Breast epithelium (tissue), 4 donors: ENCODE measurements around the gene RPUSD1. TPM values are rescaled to one million over a fixed set of nuclear protein-coding genes. Genes with fewer than 3 reads are reported as not detected.
A peak's percentile ranks its signal among the peaks of the same experiment; 100 is the strongest.
"Not testable (repeated sequence)": the region's sequence is repeated elsewhere in the genome, so short reads cannot be mapped to it uniquely, and the experiment has no call there.

Experiments
- DNase-seq, 2 donors: peaks; one replicate each; pipeline ENCODE4 v3.0.0-alpha.2; 2019; ENCODE audit warnings: low spot score in 2 of 2
- H3K27ac ChIP-seq, 2 donors: fragments of 200-600 bp; sonication (generic) in 1 of 2; one replicate each; pipeline ENCODE4 v1.5.1; 2016 to 2019; ENCODE audit warnings: mild to moderate bottlenecking in 1 of 2
- H3K27me3 ChIP-seq, 2 donors: fragments of 200-600 bp; sonication (generic) in 1 of 2; one replicate each; pipeline versions ENCODE4 v1.5.1 to v1.6.0; 2017 to 2019; ENCODE audit warnings: control low read depth in 1 of 2, mild to moderate bottlenecking in 1 of 2
- H3K36me3 ChIP-seq: fragments of 200-600 bp; one replicate; pipeline ENCODE4 v1.5.1; 2019
- H3K4me1 ChIP-seq, 2 donors: fragments of 200-600 bp; sonication (generic); one replicate each; pipeline ENCODE4 v1.5.1; 2016 to 2019; ENCODE audit warnings: control low read depth in 1 of 2
- H3K4me3 ChIP-seq, 3 donors: fragments of 200-600 bp; sonication (generic); 1 replicate in 2 of 3; 2 replicates in 1 of 3; pipeline ENCODE4 v1.5.1; 2016 to 2019; ENCODE audit warnings: mild to moderate bottlenecking in 3 of 3, moderate library complexity in 2 of 3
- H3K9me3 ChIP-seq, 2 donors: fragments of 200-600 bp; sonication (generic) in 1 of 2; one replicate each; pipeline ENCODE4 v1.5.1; 2016 to 2019; ENCODE audit warnings: control low read depth in 1 of 2
- POLR2A ChIP-seq: fragments of 450-650 bp; IDR thresholded peaks from one replicate; pipeline ENCODE4 v1.6.1; 2016; ENCODE audit warnings: antibody characterized with exemption, mild to moderate bottlenecking, moderate library complexity
- POLR2AphosphoS5 ChIP-seq, 3 donors: sonication (generic); formaldehyde crosslinking; IDR thresholded peaks; one replicate each; pipeline ENCODE4 v1.6.1; 2017; ENCODE audit warnings: antibody characterized with exemption in 3 of 3
- intact Hi-C: fragments of 100-400 bp; cut with DNase I; formaldehyde crosslinking; loops from one replicate; pipeline ENCODE4 v1.15.1; 2023; ENCODE audit warnings: low total_unique reads
- total RNA-seq, 3 donors: library from RNA; depleted of rRNA; stranded (reverse); fragments of >200 nt; gene quantifications; one replicate each; pipeline ENCODE4 v1.1.0, GENCODE V29; 2016
- TF ChIP-seq, protein P1 (sequence below), 3 donors: fragments of 450-650 bp; IDR thresholded peaks; one replicate each; pipeline ENCODE4 v1.5.1; 2016 to 2017; ENCODE audit warnings: antibody characterized with exemption in 3 of 3, mild to moderate bottlenecking in 3 of 3, moderate library complexity in 3 of 3

RPUSD1 gene
- total RNA-seq, 3 donors from 2014 or later, result 13.1 to 18.4 (median 16.1) TPM

- H3K36me3 ChIP-seq, result no peaks in the 10 kb centered on the region
- DNase-seq, result no peak
- peak overlapping the region in 1 of 2 donors; percentile 4 for H3K27ac ChIP-seq
- TF ChIP-seq POLR2A (no peak), POLR2AphosphoS5 (IDR thresholded peaks at IDR 0.05) (no peak)
- TF ChIP-seq, protein P1, sequence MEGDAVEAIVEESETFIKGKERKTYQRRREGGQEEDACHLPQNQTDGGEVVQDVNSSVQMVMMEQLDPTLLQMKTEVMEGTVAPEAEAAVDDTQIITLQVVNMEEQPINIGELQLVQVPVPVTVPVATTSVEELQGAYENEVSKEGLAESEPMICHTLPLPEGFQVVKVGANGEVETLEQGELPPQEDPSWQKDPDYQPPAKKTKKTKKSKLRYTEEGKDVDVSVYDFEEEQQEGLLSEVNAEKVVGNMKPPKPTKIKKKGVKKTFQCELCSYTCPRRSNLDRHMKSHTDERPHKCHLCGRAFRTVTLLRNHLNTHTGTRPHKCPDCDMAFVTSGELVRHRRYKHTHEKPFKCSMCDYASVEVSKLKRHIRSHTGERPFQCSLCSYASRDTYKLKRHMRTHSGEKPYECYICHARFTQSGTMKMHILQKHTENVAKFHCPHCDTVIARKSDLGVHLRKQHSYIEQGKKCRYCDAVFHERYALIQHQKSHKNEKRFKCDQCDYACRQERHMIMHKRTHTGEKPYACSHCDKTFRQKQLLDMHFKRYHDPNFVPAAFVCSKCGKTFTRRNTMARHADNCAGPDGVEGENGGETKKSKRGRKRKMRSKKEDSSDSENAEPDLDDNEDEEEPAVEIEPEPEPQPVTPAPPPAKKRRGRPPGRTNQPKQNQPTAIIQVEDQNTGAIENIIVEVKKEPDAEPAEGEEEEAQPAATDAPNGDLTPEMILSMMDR (IDR thresholded peaks at IDR 0.05), result no peak
- no peaks in the 10 kb centered on the region for H3K9me3 ChIP-seq
- H3K27me3 ChIP-seq, result peaks cover 0 to 29% of the 10 kb centered on the region in 2 donors
- no peaks in the 10 kb centered on the region for H3K4me1 ChIP-seq
- intact Hi-C loops, result no loop called here
- H3K4me3 ChIP-seq, result no peak overlapping the region
Measured at GRCh38 chr16:760065-760464, 28.1 kb downstream of the RPUSD1 start.

GRCh38 chr16:759110-759910 lies 28.9 kb downstream of the RPUSD1 start:
- intact Hi-C loops, result no loop called here
- TF ChIP-seq, protein P1 (IDR thresholded peaks at IDR 0.05), result no peak
- TF ChIP-seq POLR2AphosphoS5 (IDR thresholded peaks at IDR 0.05) (no peak), POLR2A (no peak)
- no peaks in the 10 kb centered on the region for H3K36me3 ChIP-seq
- no peak overlapping the region for H3K4me3 ChIP-seq
- no peaks in the 10 kb centered on the region for H3K4me1 ChIP-seq
- DNase-seq, result no peak
- H3K27ac ChIP-seq, result peak overlapping the region in 1 of 2 donors; percentile 4
- peaks cover 0 to 21% of the 10 kb centered on the region in 2 donors for H3K27me3 ChIP-seq
- no peaks in the 10 kb centered on the region for H3K9me3 ChIP-seq

DNA sequence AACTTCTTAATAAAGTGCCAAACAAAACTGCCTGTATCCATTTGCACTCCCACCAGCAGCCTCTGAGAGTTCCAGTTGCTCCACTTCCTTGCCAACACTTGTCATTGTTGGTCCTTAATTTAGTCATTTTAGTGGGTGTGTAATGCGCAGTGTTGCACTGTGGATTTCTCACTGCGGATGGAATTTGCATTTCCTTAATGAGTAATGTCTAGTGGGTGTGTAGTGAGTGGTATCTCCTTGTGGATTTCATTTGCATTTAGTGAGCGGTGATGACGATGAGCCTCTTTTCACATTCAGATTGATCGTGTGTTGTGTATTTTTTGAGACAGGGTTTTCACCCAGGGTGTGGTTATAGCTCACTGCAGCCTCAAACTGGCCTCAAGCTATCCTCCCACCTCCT lies 31.8 kb downstream of the RPUSD1 start:
- DNase-seq, result no peak
- Histone ChIP-seq H3K4me1 (no peaks in the 10 kb centered on the region), H3K27me3 (peaks cover 0 to 6% of the 10 kb centered on the region in 2 donors), H3K9me3 (no peaks in the 10 kb centered on the region), H3K36me3 (no peaks in the 10 kb centered on the region), H3K4me3 (no peak overlapping the region), H3K27ac (no peak overlapping the region)
- intact Hi-C loops, result no loop called here
- no peak for TF ChIP-seq POLR2A

DNA sequence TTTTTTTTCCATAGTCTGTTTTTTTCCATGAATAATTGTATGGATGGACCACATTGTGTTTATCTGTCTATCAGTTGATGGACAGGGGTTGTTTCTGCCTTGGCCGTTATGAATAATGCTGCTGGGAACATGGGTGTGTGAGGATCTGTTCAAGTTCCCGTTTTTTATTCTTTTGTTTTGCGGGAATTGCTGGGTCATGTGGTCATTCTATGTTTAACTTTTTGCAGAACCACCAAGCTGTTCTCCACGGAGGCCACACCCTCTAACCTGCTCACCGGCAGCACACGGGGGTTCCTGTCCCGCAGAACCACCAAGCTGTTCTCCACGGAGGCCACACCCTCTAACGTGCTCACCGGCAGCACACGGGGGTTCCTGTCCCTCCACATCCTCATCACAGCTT lies 33.5 kb downstream of the RPUSD1 start:
- no peaks in the 10 kb centered on the region for H3K36me3 ChIP-seq
- H3K27me3 ChIP-seq, result no peaks in the 10 kb centered on the region
- intact Hi-C loops, result no loop called here
- H3K27ac ChIP-seq, result no peak overlapping the region
- H3K9me3 ChIP-seq, result no peaks in the 10 kb centered on the region
- H3K4me1 ChIP-seq, result peaks cover 0 to 3% of the 10 kb centered on the region in 2 donors
- TF ChIP-seq POLR2AphosphoS5 (IDR thresholded peaks at IDR 0.05) (no peak), POLR2A (no peak)
- TF ChIP-seq, protein P1 (IDR thresholded peaks at IDR 0.05), result no peak
- no peak overlapping the region for H3K4me3 ChIP-seq
- DNase-seq, result no peak

- H3K36me3 ChIP-seq, intact Hi-C loops, H3K9me3 ChIP-seq, H3K4me3 ChIP-seq, DNase-seq, H3K27me3 ChIP-seq, H3K4me1 ChIP-seq, H3K27ac ChIP-seq: not testable (repeated sequence)
Measured at GRCh38 chr16:754121-754607, 34.0 kb downstream of the RPUSD1 start.

DNA sequence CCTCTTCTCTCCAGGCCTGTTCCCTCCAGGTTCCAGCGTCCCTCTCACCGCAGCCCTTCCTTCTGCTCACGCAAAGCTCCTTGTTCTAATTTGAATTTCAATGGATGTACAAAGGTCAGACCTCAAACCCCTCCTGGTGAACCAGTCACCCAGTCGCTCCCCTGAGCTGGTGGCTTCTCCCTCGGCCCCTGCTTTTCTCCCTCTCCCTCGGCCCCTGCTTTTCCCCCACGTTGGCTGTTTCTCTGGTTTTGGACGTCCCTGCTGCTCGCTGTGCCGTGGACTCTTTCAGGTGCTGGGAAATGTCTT lies 36.2 kb downstream of the RPUSD1 start:
- H3K4me3 ChIP-seq, result peak overlapping the region in 2 of 3 donors; percentile 5 to 27
- no peaks in the 10 kb centered on the region for H3K27me3 ChIP-seq

More for the DNA sequence above, 36.2 kb downstream of the RPUSD1 start:
- H3K27ac ChIP-seq, result peak overlapping the region; percentile 50 to 65
- DNase-seq, result no peak
- peaks cover 0 to 3% of the 10 kb centered on the region in 2 donors for H3K4me1 ChIP-seq
- H3K36me3 ChIP-seq, result no peaks in the 10 kb centered on the region
- H3K9me3 ChIP-seq, result no peaks in the 10 kb centered on the region
- intact Hi-C loops, result no loop called here
- no peak for TF ChIP-seq POLR2AphosphoS5 (IDR thresholded peaks at IDR 0.05)
- TF ChIP-seq, protein P1 (IDR thresholded peaks at IDR 0.05), result no peak
- no peak for TF ChIP-seq POLR2A
